ENCODE data around the gene SYPL2.
A peak's percentile ranks its signal among the peaks of the same experiment; 100 is the strongest.

Gene SYPL2

GRCh38 chr1:109530457-109531087 lies 64.2 kb downstream of the SYPL2 start:
- no peak overlapping the region for H2AFZ ChIP-seq (ENCODE audit: low read depth, low read length)
- DNase-seq: no peak

GRCh38 chr1:109531380-109531779 lies 65.0 kb downstream of the SYPL2 start:
- Histone ChIP-seq H3K9me3 (ENCODE audit: insufficient read depth, low read length, severe bottlenecking) (no peaks in the 10 kb centered on the region), H3K4me1 (ENCODE audit: insufficient read depth, low read length) (peaks cover 13% of the 10 kb centered on the region), H2AFZ (ENCODE audit: low read depth, low read length) (peak overlapping the region; percentile 49), H3K4me2 (ENCODE audit: insufficient read depth, low read length) (no peak overlapping the region), H3K36me3 (ENCODE audit: insufficient read depth, low read length) (no peaks in the 10 kb centered on the region), H4K20me1 (ENCODE audit: insufficient read depth, low read length) (no peaks in the 10 kb centered on the region), H3K4me3 (ENCODE audit: low read depth in 1 of 2, low read length in 2 of 2) (no peak overlapping the region), H3K27ac (ENCODE audit: low read length) (0 out of 2 replicates have a peak overlapping the region, but pooled peaks have one; percentile 11), H3K9ac (ENCODE audit: low read depth, low read length) (no peak overlapping the region), H3K79me2 (ENCODE audit: insufficient read depth, low read length) (no peaks in the 10 kb centered on the region), H3K27me3 (ENCODE audit: insufficient read depth, low read length, poor library complexity) (no peaks in the 10 kb centered on the region)
- no peak for TF ChIP-seq CTCF (IDR thresholded peaks at IDR 0.05; ENCODE audit: borderline replicate concordance, extremely low read depth, low read length, poor library complexity, severe bottlenecking)
- DNase-seq (no peak), ATAC-seq (ENCODE audit: insufficient read depth, low read depth) (no peak)

More at GRCh38 chr1:109530457-109531087, 64.2 kb downstream of the SYPL2 start:
- no peak for ATAC-seq (ENCODE audit: insufficient read depth, low read depth)
- Histone ChIP-seq H3K4me1 (ENCODE audit: insufficient read depth, low read length) (peaks cover 13% of the 10 kb centered on the region), H4K20me1 (ENCODE audit: insufficient read depth, low read length) (no peaks in the 10 kb centered on the region), H3K36me3 (ENCODE audit: insufficient read depth, low read length) (no peaks in the 10 kb centered on the region), H3K9ac (ENCODE audit: low read depth, low read length) (no peak overlapping the region), H3K79me2 (ENCODE audit: insufficient read depth, low read length) (no peaks in the 10 kb centered on the region), H3K4me2 (ENCODE audit: insufficient read depth, low read length) (no peak overlapping the region), H3K27me3 (ENCODE audit: insufficient read depth, low read length, poor library complexity) (no peaks in the 10 kb centered on the region), H3K4me3 (ENCODE audit: low read depth in 1 of 2, low read length in 2 of 2) (no peak overlapping the region), H3K9me3 (ENCODE audit: insufficient read depth, low read length, severe bottlenecking) (no peaks in the 10 kb centered on the region), H3K27ac (ENCODE audit: low read length) (no peak overlapping the region)
- TF ChIP-seq CTCF (IDR thresholded peaks at IDR 0.05; ENCODE audit: borderline replicate concordance, extremely low read depth, low read length, poor library complexity, severe bottlenecking) (no peak), EZH2 (IDR thresholded peaks at IDR 0.05; ENCODE audit: borderline replicate concordance, low read depth, low read length, severe bottlenecking) (no peak)
